ENCODE data around the gene DOCK9.

The DOCK9 gene

GRCh38 chr13:98780451-98780850 lies 197.4 kb downstream of the DOCK9 start:
- DNase-seq (ENCODE audit: extremely low read depth, low read depth), result no peak
- TF ChIP-seq CTCF (IDR thresholded peaks at IDR 0.05; ENCODE audit: low read depth, low read length), result no peak

GRCh38 chr13:98779695-98780094 lies 198.2 kb downstream of the DOCK9 start:
- no peak for TF ChIP-seq CTCF (IDR thresholded peaks at IDR 0.05; ENCODE audit: low read depth, low read length)

GRCh38 chr13:98778749-98779148 lies 199.1 kb downstream of the DOCK9 start:
- DNase-seq (ENCODE audit: extremely low read depth, low read depth), result no peak
- TF ChIP-seq CTCF (IDR thresholded peaks at IDR 0.05; ENCODE audit: low read depth, low read length), result no peak

More at GRCh38 chr13:98779695-98780094, 198.2 kb downstream of the DOCK9 start:
- no peak for DNase-seq (ENCODE audit: extremely low read depth, low read depth)

GRCh38 chr13:98776644-98777043 lies 201.2 kb downstream of the DOCK9 start:
- no peak for DNase-seq (ENCODE audit: extremely low read depth, low read depth)
- TF ChIP-seq CTCF (IDR thresholded peaks at IDR 0.05; ENCODE audit: low read depth, low read length), result no peak

- TF ChIP-seq CTCF (IDR thresholded peaks at IDR 0.05; ENCODE audit: low read depth, low read length), result no peak
- no peak for DNase-seq (ENCODE audit: extremely low read depth, low read depth)
Observed at GRCh38 chr13:98775844-98776598, 201.8 kb downstream of the DOCK9 start.

GRCh38 chr13:98775386-98775785 lies 202.5 kb downstream of the DOCK9 start:
- DNase-seq (ENCODE audit: extremely low read depth, low read depth), result no peak
- no peak for TF ChIP-seq CTCF (IDR thresholded peaks at IDR 0.05; ENCODE audit: low read depth, low read length)

GRCh38 chr13:98774776-98775175 lies 203.1 kb downstream of the DOCK9 start:
- DNase-seq (ENCODE audit: extremely low read depth, low read depth), result no peak
- no peak for TF ChIP-seq CTCF (IDR thresholded peaks at IDR 0.05; ENCODE audit: low read depth, low read length)

Data from AG09319 (cell line).